Posterior cingulate gyrus (tissue), 11 donors: Measurements from ENCODE around the gene DGCR6L.
"Not testable (repeated sequence)": the region's sequence is repeated elsewhere in the genome, so short reads cannot be mapped to it uniquely, and the experiment has no call there.

Experiments used
- DNase-seq, 10 donors: peaks; one replicate each; pipeline versions ENCODE4 v3.0.0 to v3.0.0-alpha.2; 2020 to 2021; ENCODE audit warnings: mixed read lengths in 3 of 10
- intact Hi-C: fragments of 100-400 bp; cut with DNase I; formaldehyde crosslinking; loops from one replicate; pipeline ENCODE4 v1.15.1; 2023

Gene DGCR6L

DNA sequence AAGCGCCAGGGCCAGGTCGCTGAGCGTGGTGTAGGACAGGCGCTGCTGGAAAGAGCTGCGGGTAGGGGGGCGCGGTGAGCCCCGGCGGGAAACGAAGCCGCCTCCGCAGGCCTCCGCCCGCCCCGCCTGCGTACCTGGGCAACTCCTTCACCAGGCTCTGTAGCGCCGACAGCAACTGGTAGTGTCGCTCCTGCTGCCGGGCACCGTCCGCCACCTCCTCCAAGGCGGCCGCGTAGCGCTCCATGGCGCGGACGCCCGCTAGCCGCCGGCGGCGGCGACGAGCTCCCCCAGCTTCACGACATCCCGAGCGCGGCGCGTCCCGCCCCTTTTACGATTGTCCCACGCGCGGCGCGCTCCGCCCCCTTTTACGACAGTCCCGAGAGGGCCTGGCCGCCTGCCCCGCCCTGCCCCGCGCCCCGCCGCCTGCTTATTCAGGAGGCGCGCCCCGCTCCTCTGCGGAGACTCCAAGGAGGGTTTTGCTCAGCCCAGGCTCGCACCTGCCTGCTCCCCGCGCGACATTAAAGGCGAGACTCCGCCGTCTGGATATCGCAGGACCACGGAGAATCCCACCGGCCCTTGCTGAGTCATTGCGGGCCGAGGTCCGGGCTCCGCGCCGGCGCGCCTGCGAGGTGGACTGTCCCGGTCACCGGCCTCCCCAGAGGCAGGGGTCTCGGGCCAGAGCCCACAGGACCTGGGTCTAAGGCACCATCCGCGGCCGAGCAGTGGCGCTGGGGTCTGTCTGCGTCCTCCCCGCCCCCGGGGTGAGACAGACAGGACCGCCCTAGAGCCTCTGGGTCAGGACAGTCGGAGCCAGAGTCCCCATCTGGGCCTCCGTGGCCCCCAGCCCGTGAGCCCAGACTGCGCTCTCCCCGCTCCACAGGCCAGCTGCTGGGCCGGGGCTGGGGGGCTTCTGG lies at the start of gene DGCR6L:
Gene DGCR6L, minus strand, starts transcription at position 316 of the 914 bp plus-strand sequence. Its CDS starts 72 bp downstream, at position 244.
- intact Hi-C loops: no loop called here
- peak; percentile 87 to 98 (median 93) for DNase-seq

GRCh38 chr22:20368875-20369274 lies 49.0 kb upstream of the DGCR6L start:
- intact Hi-C loops, DNase-seq: not testable (repeated sequence)

DNA sequence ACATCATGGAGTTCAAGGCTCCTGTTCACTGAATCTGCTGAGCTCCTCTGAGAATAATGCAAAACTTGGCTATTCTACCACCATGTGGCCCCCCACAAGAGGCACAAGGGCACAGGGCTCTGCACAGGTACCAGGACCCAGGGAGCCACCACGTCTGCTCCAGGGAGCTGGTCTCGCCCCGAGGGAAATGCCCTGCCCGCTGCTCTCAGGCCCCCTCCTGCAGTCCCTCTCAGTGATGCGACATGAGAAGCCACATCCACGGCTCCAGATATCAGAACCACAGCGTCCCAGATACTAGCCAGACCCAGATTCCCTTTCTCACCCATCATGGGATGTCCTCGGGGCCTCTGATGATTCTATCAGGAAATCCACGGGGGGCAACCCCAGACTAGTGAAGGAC lies 47.0 kb upstream of the DGCR6L start:
- intact Hi-C loops: not testable (repeated sequence)
- DNase-seq: peak in 1 of 10 donors; percentile 76

DNA sequence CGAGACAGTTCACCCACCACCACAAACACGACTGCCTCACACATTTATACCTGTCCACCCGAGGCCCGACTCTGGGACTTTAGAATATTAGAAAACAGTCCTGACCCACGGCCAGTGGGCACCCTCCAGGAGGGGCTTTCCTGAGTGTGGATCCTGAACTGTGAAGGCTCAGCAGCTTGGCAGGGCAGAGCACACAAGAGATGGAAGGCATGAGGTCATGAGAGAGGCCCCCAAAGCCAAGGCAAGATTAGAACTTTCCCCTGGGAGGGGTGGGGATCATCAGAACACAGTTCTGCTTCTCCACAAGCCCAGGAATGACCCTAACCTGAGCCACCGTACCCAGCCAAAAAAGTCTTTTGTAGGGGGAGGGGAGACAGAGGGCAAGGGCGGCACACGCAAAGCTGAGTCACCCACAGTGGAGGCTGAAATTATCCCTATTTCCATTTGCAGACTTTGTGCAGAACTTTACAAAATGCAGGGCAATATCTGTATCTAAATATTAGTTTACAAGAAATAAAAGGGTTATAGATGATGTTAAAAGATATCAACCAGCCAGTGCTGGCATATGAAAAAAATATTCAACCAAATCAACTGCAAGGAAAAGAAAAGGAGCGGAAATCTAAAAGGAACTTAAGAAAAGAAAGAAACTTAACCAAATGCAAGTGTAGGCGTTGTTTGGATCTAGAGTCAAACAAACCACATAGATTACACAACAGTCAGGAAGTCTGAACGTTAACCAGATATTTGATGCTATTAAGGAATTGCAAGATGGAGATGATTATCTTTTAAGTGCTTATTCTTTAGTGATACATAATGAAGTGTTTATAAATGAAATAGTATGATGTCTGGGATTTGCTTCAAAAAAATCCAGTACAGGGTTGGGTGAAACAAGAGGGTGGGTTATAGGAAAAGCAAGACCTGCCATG lies 44.7 kb upstream of the DGCR6L start:
- DNase-seq, intact Hi-C loops: not testable (repeated sequence)

DNA sequence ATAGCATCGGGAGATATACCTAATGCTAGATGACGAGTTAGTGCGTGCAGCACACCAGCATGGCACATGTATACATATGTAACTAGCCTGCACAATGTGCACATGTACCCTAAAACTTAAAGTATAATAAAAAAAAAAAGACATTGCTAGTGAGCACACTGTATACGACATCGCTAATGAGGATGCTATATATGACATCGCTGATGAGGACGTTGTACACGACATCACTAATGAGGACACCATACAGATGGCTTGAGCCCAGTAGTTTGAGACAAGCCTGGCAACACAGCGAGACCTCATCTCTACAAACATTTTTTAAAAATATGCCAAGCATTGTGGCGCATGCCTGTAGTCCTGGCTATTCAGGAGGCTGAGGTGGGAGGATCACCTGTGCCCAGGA lies 42.5 kb upstream of the DGCR6L start:
- DNase-seq, intact Hi-C loops: not testable (repeated sequence)

GRCh38 chr22:20361752-20362229 lies 41.9 kb upstream of the DGCR6L start:
- DNase-seq, intact Hi-C loops: not testable (repeated sequence)

GRCh38 chr22:20360866-20361751 lies 41.2 kb upstream of the DGCR6L start:
- intact Hi-C loops: not testable (repeated sequence)
- DNase-seq: peak in 2 of 10 donors; percentile 61 to 69

DNA sequence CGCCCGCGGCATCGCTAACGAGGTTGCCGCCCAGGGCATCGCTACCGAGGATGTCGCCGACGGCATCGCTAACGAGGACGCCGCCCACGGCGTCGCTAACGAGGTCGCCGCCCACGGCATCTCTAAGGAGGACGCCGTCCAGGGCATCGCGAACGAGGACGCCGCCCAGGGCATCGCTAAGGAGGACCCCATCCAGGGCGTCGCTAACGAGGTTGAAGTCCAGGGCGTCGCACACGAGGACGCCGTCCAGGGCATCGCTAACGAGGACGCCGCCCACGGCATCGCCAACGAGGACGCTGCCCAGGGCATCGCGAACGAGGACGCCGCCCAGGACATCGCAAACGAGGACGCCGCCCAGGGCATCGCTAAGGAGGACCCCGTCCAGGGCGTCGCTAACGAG lies 40.4 kb upstream of the DGCR6L start:
- intact Hi-C loops: not testable (repeated sequence)
- DNase-seq: peak in 1 of 10 donors; percentile 54

DNA sequence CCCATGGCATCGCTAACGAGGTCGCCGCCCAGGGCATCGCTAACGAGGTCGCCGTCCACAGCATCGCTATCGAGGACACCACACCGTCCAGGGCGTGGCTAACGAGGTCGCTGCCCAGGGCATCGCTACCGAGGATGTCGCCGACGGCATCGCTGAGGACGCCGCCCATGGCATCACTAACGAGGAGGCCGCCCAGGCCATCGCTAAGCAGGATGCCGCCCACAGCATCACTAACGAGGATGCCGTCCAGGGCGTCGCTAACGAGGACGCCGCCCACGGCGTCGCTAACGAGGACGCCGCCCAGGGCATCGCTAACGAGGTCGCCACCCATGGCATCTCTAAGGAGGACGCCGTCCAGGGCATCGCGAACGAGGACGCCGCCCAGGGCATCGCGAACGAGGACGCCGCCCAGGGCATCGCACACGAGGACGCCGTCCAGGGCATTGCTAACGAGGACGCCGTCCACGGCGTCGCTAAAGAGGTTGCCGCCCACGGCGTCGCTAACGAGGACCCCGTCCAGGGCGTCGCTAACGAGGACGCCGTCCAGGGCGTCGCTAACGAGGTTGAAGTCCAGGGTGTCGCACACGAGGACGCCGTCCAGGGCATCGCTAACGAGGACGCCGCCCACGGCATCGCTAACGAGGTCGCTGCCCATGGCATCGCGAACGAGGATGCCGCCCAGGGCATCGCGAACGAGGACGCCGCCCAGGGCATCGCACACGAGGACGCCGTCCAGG lies 38.8 kb upstream of the DGCR6L start:
- intact Hi-C loops, DNase-seq: not testable (repeated sequence)

DNA sequence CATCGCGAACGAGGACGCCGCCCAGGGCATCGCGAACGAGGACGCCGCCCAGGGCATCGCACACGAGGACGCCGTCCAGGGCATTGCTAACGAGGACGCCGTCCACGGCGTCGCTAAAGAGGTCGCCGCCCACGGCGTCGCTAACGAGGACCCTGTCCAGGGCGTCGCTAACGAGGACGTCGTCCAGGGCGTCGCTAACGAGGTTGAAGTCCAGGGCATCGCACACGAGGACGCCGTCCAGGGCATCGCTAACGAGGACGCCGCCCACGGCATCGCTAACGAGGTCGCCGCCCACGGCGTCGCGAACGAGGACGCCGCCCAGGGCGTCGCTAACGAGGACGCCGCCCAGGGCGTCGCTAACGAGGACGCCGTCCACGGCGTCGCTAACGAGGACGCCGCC lies 38.1 kb upstream of the DGCR6L start:
- peak in 1 of 10 donors; percentile 73 for DNase-seq
- intact Hi-C loops: not testable (repeated sequence)

GRCh38 chr22:20356906-20357305 lies 37.0 kb upstream of the DGCR6L start:
- intact Hi-C loops, DNase-seq: not testable (repeated sequence)

- peak in 1 of 10 donors; percentile 82 for DNase-seq
- intact Hi-C loops: not testable (repeated sequence)
Measured at GRCh38 chr22:20355939-20356636, 36.2 kb upstream of the DGCR6L start.

DNA sequence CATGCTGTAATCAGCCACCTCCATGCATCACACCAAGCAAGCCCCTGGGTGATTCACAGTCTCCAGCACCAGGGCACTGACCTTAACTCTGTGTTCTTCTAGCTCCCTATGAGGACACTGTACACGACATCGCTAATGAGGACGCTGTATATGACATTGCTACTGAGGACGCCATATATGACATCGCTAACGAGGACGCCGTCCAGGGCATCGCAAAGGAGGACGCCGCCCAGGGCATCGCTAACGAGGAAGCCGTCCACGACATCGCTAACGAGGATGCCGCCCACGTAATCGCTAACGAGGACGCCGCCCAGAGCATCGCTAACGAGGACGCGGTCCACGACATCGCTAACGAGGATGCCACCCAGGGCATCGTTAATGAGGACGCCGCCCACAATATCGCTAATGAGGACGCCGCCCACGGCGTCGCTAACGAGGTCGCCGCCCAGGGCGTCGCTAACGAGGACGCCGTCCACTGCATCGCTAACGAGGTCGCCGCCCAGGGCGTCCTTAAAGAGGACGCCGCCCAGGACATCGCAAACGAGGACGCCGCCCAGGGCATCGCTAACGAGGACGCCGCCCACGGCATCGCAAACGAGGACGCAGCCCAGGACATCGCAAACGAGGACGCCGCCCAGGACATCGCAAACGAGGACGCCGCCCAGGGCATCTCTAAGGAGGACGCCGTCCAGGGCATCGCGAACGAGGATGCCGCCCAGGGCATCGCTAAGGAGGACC lies 34.5 kb upstream of the DGCR6L start:
- no peak for DNase-seq
- intact Hi-C loops: no loop called here

DNA sequence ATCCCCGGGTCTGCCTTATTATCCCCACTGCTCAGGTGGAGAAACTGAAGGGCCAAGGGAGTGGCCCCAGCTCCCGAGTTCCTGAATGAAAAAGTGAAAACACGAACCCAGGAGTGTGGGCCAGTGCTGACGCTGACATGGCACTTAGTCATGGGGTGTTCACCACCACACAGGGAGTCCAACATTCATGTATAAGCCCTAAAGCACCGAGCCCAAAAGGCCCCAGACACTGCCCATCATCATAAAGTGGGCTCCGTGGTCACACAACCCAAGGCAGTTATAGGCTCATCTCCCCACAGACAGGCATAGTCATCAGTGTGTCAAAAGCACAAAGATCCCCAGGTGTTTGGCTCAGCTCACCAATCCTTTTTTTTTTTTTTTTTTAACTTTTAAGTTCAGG lies 32.7 kb upstream of the DGCR6L start:
- DNase-seq, intact Hi-C loops: not testable (repeated sequence)

DNA sequence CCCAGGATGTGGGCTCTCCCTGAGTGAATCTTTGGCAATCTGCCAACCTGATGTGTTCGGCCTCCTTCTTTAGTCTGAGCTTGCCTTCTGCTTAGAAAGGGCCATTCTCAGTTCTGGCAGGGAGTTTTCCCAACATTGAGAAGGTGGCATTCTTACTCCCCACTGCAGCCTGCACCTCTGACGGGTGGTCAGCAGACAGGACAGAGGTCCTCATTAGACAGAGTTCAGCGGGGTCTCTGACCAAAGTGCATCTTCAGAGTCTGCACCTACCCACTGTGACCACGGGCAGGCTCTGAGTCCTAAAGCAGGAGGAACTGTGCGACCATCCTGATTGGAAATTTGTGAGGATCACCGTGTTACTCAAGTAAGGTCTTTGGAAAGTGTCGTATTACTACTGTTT lies 26.7 kb upstream of the DGCR6L start:
- DNase-seq, intact Hi-C loops: not testable (repeated sequence)

DNA sequence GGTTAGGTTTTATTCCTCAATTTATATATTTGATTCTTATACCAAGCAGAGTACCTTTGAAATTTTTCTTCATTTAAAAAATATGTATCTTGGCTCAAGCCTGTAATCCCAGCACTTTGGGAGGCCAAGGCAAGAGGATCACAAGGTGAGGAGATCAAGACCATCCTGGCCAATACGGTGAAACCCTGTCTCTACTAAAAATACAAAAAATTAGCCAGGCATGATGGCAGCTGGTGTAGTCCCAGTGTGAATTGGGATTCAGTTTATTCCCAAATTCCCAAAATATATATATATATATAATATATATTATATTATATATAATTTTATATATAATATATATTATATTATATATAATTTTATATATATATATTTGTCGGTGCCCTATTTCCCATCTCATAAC lies 18.4 kb upstream of the DGCR6L start:
- intact Hi-C loops: not testable (repeated sequence)
- DNase-seq: peak in 2 of 10 donors; percentile 8 to 26

GRCh38 chr22:20337807-20338206 lies 17.9 kb upstream of the DGCR6L start:
- DNase-seq, intact Hi-C loops: not testable (repeated sequence)

DNA sequence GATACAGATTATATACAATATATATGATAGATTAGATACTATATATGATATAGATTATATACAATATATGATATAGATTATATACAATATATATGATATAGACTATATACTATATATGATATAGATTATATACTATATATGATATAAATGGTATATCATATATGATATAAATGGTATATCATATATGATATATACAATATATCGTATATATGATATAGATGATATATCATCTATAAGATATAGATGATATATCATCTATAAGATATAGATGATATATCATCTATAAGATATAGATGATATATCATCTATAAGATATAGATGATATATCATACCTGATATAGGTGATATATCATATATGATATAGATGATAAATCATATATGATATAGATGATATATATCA lies 16.7 kb upstream of the DGCR6L start:
- intact Hi-C loops, DNase-seq: not testable (repeated sequence)
